A673 (cell line): ENCODE measurements around the gene HSD11B2. TPM values are rescaled to one million over a fixed set of nuclear protein-coding genes. Genes with fewer than 3 reads are reported as not detected.
A peak's percentile ranks its signal among the peaks of the same experiment; 100 is the strongest.

Experiments used
- BruUV-seq: library from RNA; stranded (reverse); fragments of 400-500 nt; replicated peaks from 2 replicates; lab custom pipeline; 2021; lab: Mats Ljungman, UMichigan
- CTCF ChIA-PET: fragments of 300-600 bp; sonication (Branson Sonifier 250); formaldehyde crosslinking; loops from one replicate; lab custom pipeline; 2022; ENCODE audit warnings: antibody characterized with exemption; lab: Charles Lee
- POLR2A ChIA-PET: fragments of 300-600 bp; sonication (Branson Sonifier 250); formaldehyde crosslinking; loops from one replicate; lab custom pipeline; 2022; ENCODE audit warnings: antibody characterized with exemption; ENCODE audit not compliant: low non-redundant PET; lab: Charles Lee
- DNase-seq: peaks from one replicate; pipeline ENCODE4 v3.0.0-alpha.2; 2015; ENCODE audit warnings: low spot score
- H3K27ac ChIP-seq: fragments of 200-600 bp; sonication (generic); 2 replicates; pipeline ENCODE4 v1.5.1; 2016; ENCODE audit warnings: mixed run types, low read depth, mild to moderate bottlenecking, mixed read lengths, antibody characterized with exemption, low read length; ENCODE audit not compliant: poor library complexity, severe bottlenecking
- H3K27me3 ChIP-seq: fragments of 200-600 bp; sonication (generic); replicated peaks from 2 replicates; pipeline ENCODE4 v1.6.1; 2017; ENCODE audit warnings: mixed run types, low read depth, mild to moderate bottlenecking, mixed read lengths, antibody characterized with exemption, low read length; ENCODE audit not compliant: insufficient read depth, poor library complexity
- H3K36me3 ChIP-seq: fragments of 200-600 bp; sonication (generic); 2 replicates; pipeline ENCODE4 v1.6.1; 2016; ENCODE audit warnings: mixed run types, mild to moderate bottlenecking, mixed read lengths, antibody characterized with exemption, low read length; ENCODE audit not compliant: insufficient read depth, poor library complexity, severe bottlenecking
- H3K4me1 ChIP-seq: fragments of 200-600 bp; sonication (generic); 2 replicates; pipeline ENCODE4 v1.6.1; 2017; ENCODE audit warnings: mixed run types, mild to moderate bottlenecking, mixed read lengths, antibody characterized with exemption, low read length; ENCODE audit not compliant: insufficient read depth, poor library complexity, severe bottlenecking
- H3K4me3 ChIP-seq: fragments of 200-600 bp; sonication (generic); 2 replicates; pipeline ENCODE4 v1.5.1; 2016; ENCODE audit warnings: low read depth, mixed run types, mild to moderate bottlenecking, mixed read lengths, low read length; ENCODE audit not compliant: poor library complexity, severe bottlenecking
- H3K9me3 ChIP-seq: fragments of 200-600 bp; sonication (generic); 2 replicates; pipeline ENCODE4 v1.6.1; 2016; ENCODE audit warnings: mixed run types, low read depth, mild to moderate bottlenecking, mixed read lengths, antibody characterized with exemption, low read length; ENCODE audit not compliant: poor library complexity, severe bottlenecking
- CTCF ChIP-seq: fragments of 300-800, 200-600 bp; sonication (generic); conservative IDR thresholded peaks from 2 replicates; pipeline ENCODE4 v1.5.1; 2017; ENCODE audit warnings: low read depth, mild to moderate bottlenecking, antibody characterized with exemption, low read length, moderate library complexity, mixed read lengths
- EZH2 ChIP-seq: fragments of 200-600 bp; sonication (generic); IDR thresholded peaks from 2 replicates; pipeline ENCODE4 v1.6.1; 2017; ENCODE audit warnings: borderline replicate concordance, low read depth, mild to moderate bottlenecking, mixed read lengths, antibody characterized with exemption, low read length; ENCODE audit not compliant: poor library complexity, severe bottlenecking
- intact Hi-C: fragments of 100-400 bp; cut with micrococcal nuclease; formaldehyde crosslinking; loops from one replicate; pipeline ENCODE4 v1.10.0; 2022; ENCODE audit not compliant: unreplicated experiment
- total RNA-seq: library from RNA; stranded (reverse); gene quantifications from 2 replicates; pipeline ENCODE4 v1.2.3, GENCODE V29; 2021

The HSD11B2 gene
- total RNA-seq, 1 experiment from 2014 or later = 2.3 TPM

GRCh38 chr16:67482233-67482924 lies 51.5 kb downstream of the HSD11B2 start:
- ChIA-PET CTCF (no interaction called here), POLR2A (no interaction called here)
- Histone ChIP-seq H3K27me3 (no peaks in the 10 kb centered on the region), H3K4me3 (peak overlapping the region; percentile 95), H3K4me1 (no peaks in the 10 kb centered on the region), H3K27ac (peak overlapping the region; percentile 81), H3K9me3 (no peaks in the 10 kb centered on the region), H3K36me3 (no peaks in the 10 kb centered on the region)
- no peak for TF ChIP-seq CTCF
- TF ChIP-seq EZH2 = no peak
- no TSS peak for BruUV-seq
- no peak for DNase-seq
- intact Hi-C loops = no loop called here

- ChIA-PET POLR2A (no interaction called here), CTCF (no interaction called here)
- BruUV-seq = no TSS peak
- H3K9me3 ChIP-seq = no peaks in the 10 kb centered on the region
- H3K4me3 ChIP-seq = peak within 1 kb of the TSS; percentile 95
- intact Hi-C loops = no loop called here
- H3K4me1 ChIP-seq = no peaks in the 10 kb centered on the region
- H3K27me3 ChIP-seq = no peaks in the 10 kb centered on the region
- DNase-seq = no peak
- no peak for TF ChIP-seq CTCF
- TF ChIP-seq EZH2 = no peak
- peak within 1 kb of the TSS; percentile 81 for H3K27ac ChIP-seq
- H3K36me3 ChIP-seq = no peaks in the 10 kb centered on the region
Observed at GRCh38 chr16:67483150-67483549, 52.2 kb downstream of the HSD11B2 start, which contains the start of gene AGRP. TSS of gene AGRP (minus strand) at chr16:67483547. CDS start at chr16:67483398, 149 bp downstream.

GRCh38 chr16:67483731-67484525 lies 53.0 kb downstream of the HSD11B2 start:
- TF ChIP-seq EZH2 (no peak), CTCF (no peak)
- no peak for DNase-seq
- H3K27ac ChIP-seq = no peak overlapping the region
- ChIA-PET POLR2A (no interaction called here), CTCF (no interaction called here)
- no TSS peak for BruUV-seq
- no peaks in the 10 kb centered on the region for H3K27me3 ChIP-seq
- intact Hi-C loops = no loop called here
- H3K4me1 ChIP-seq = no peaks in the 10 kb centered on the region
- H3K9me3 ChIP-seq = no peaks in the 10 kb centered on the region
- no peak overlapping the region for H3K4me3 ChIP-seq
- H3K36me3 ChIP-seq = no peaks in the 10 kb centered on the region
